GM12878 (cell line): ENCODE measurements around the gene ST7. TPM values are rescaled to one million over a fixed set of nuclear protein-coding genes. Genes with fewer than 3 reads are reported as not detected.

Experiments
- ATAC-seq: fragments of 200-7000 bp; cut with Tn5 transposase; 3 replicates; pipeline ENCODE4 v1.9.1; 2020; ENCODE audit warnings: mild to moderate bottlenecking, moderate library complexity
- BruUV-seq: library from RNA; stranded (reverse); fragments of 400-500 nt; replicated peaks from 2 replicates; lab custom pipeline; 2021; lab: Mats Ljungman, UMichigan
- CTCF ChIA-PET: fragments of 300-600 bp; sonication (Branson Sonifier 250); formaldehyde crosslinking; extraction: SDS; loops from one replicate; lab custom pipeline; 2021; ENCODE audit warnings: inconsistent platforms; lab: Yijun Ruan, JAX
- POLR2A ChIA-PET: fragments of 350-600 bp; formaldehyde crosslinking; extraction: SDS; loops from one replicate; lab custom pipeline; 2021; ENCODE audit warnings: inconsistent platforms; lab: Charles Lee
- RAD21 ChIA-PET: fragments of 300-600 bp; sonication (Branson Sonifier 250); formaldehyde crosslinking; loops from one replicate; lab custom pipeline; 2023; ENCODE audit warnings: antibody characterized with exemption; ENCODE audit not compliant: unreplicated experiment; lab: Charles Lee
- SMC1A ChIA-PET: fragments of 300-600 bp; sonication (Branson Sonifier 250); formaldehyde crosslinking; loops from one replicate; lab custom pipeline; 2023; ENCODE audit not compliant: unreplicated experiment, uncharacterized antibody; lab: Charles Lee
- DNase-seq: peaks from one replicate; pipeline ENCODE4 v3.0.0-alpha.2; 2011; ENCODE audit warnings: low read depth, low spot score
- FAIRE-seq: peaks from 3 replicates; lab custom pipeline; 2011; peaks lifted over from hg19 to GRCh38; lab: Jason Lieb, UNC
- H2AFZ ChIP-seq: 2 replicates; pipeline ENCODE4 v1.6.0; 2011; ENCODE audit warnings: low read depth, low read length, control low read depth; ENCODE audit not compliant: control insufficient read depth
- H3K27ac ChIP-seq: 2 replicates; pipeline ENCODE4 v1.5.1; 2011; ENCODE audit warnings: control low read depth; ENCODE audit not compliant: control insufficient read depth, insufficient read depth
- H3K27me3 ChIP-seq, 2 experiments: replicated peaks in 1 of 2; 2 replicates each; pipeline versions ENCODE4 v1.6.0 to v1.6.1; 2011; ENCODE audit warnings: low read length in 1 of 2; ENCODE audit not compliant: control insufficient read depth in 2 of 2, insufficient read depth in 2 of 2
- H3K36me3 ChIP-seq, 2 experiments: 2 replicates each; pipeline ENCODE4 v1.5.1; 2011; ENCODE audit warnings: low read length in 1 of 2; ENCODE audit not compliant: control insufficient read depth in 2 of 2, insufficient read depth in 2 of 2
- H3K4me1 ChIP-seq: 2 replicates; pipeline ENCODE4 v1.6.1; 2011; ENCODE audit warnings: mild to moderate bottlenecking, low read length, moderate library complexity, mixed read lengths; ENCODE audit not compliant: control insufficient read depth, insufficient read depth
- H3K4me2 ChIP-seq: 2 replicates; pipeline ENCODE4 v1.6.0; 2011; ENCODE audit warnings: control low read depth; ENCODE audit not compliant: control insufficient read depth, insufficient read depth
- H3K4me3 ChIP-seq: fragments of 200-600 bp; sonication (generic); 2 replicates; pipeline ENCODE4 v1.5.1; 2016
- H3K79me2 ChIP-seq: 2 replicates; pipeline ENCODE4 v1.6.0; 2011; ENCODE audit warnings: low read length; ENCODE audit not compliant: control insufficient read depth, insufficient read depth
- H3K9ac ChIP-seq: 2 replicates; pipeline ENCODE4 v1.8.0; 2011; ENCODE audit warnings: low read length, control low read depth, mixed read lengths; ENCODE audit not compliant: control insufficient read depth, insufficient read depth
- H3K9me3 ChIP-seq: replicated peaks from 3 replicates; pipeline ENCODE4 v1.5.1; 2011; ENCODE audit warnings: mild to moderate bottlenecking, low read length; ENCODE audit not compliant: control insufficient read depth, insufficient read depth
- H4K20me1 ChIP-seq: 2 replicates; pipeline ENCODE4 v1.6.0; 2011; ENCODE audit not compliant: control insufficient read depth, insufficient read depth
- CEBPB ChIP-seq, 2 experiments: fragments of 150-350 bp in 1 of 2; IDR thresholded peaks; 2 replicates each; pipeline ENCODE4 v1.6.1; 2012 to 2014; ENCODE audit warnings: low read depth in 2 of 2, low read length in 2 of 2, borderline replicate concordance in 1 of 2, inconsistent platforms in 1 of 2
- EED ChIP-seq: sonication (generic); IDR thresholded peaks from 2 replicates; pipeline ENCODE4 v1.6.1; 2016; ENCODE audit warnings: antibody characterized with exemption, low read depth
- FOXM1 ChIP-seq: IDR thresholded peaks from 2 replicates; pipeline ENCODE4 v1.6.1; 2012; ENCODE audit warnings: low read depth, mild to moderate bottlenecking, inconsistent platforms, low read length, moderate library complexity
- IKZF2 ChIP-seq, 2 experiments: fragments of 450-650 bp; IDR thresholded peaks; 2 replicates each; pipeline ENCODE4 v1.6.1; 2017; ENCODE audit warnings: mild to moderate bottlenecking in 2 of 2, moderate library complexity in 2 of 2
- IRF4 ChIP-seq: IDR thresholded peaks from 2 replicates; pipeline ENCODE4 v1.6.1; 2011; ENCODE audit warnings: low read depth, low read length
- IRF5 ChIP-seq: fragments of 450-650 bp; IDR thresholded peaks from 2 replicates; pipeline ENCODE4 v1.6.1; 2017; ENCODE audit warnings: borderline replicate concordance
- MTA2 ChIP-seq: fragments of 450-650 bp; IDR thresholded peaks from 2 replicates; pipeline ENCODE4 v1.6.1; 2016; ENCODE audit warnings: low read depth, mild to moderate bottlenecking, moderate library complexity
- NKRF ChIP-seq: fragments of 450-650 bp; conservative IDR thresholded peaks from 2 replicates; pipeline ENCODE4 v1.6.1; 2017; ENCODE audit warnings: mild to moderate bottlenecking, moderate library complexity
- PBX3 ChIP-seq: IDR thresholded peaks from 2 replicates; pipeline ENCODE4 v1.6.1; 2011; ENCODE audit warnings: mild to moderate bottlenecking, low read depth, low read length, moderate library complexity; ENCODE audit not compliant: insufficient replicate concordance
- RBBP5 ChIP-seq: fragments of 200-600 bp; sonication (generic); conservative IDR thresholded peaks from 2 replicates; pipeline ENCODE4 v1.6.1; 2016
- RELA ChIP-seq: fragments of 450-650 bp; IDR thresholded peaks from 2 replicates; pipeline ENCODE4 v1.8.0; 2014; ENCODE audit warnings: borderline replicate concordance; ENCODE audit not compliant: partially characterized antibody
- SP1 ChIP-seq: IDR thresholded peaks from one replicate; pipeline ENCODE4 v1.6.1; 2011; ENCODE audit warnings: low read depth, low read length
- WGBS: methylation state at CpG from one replicate; pipeline ENCODE4 v1.1.6; 2016; ENCODE audit warnings: low lambda C conversion rate; ENCODE audit not compliant: insufficient replicate concordance, insufficient coverage; ENCODE audit errors: missing lambda C conversion rate; 5-methylcytosine and 5-hydroxymethylcytosine counted together
- in situ Hi-C: fragments of 300-500 bp; cut with MboI; formaldehyde crosslinking; loops from 9 replicates; pipeline ENCODE4 v1.14.3; 2018; ENCODE audit warnings: mixed read lengths
- intact Hi-C: fragments of 100-400 bp; cut with micrococcal nuclease; formaldehyde crosslinking; loops from one replicate; pipeline ENCODE4 v1.14.2; 2022; ENCODE audit not compliant: unreplicated experiment
- polyA plus RNA-seq, 11 experiments: library from polyadenylated mRNA; depleted of rRNA in 4 of 11; unstranded in 6 of 11; stranded (reverse) in 5 of 11; fragments of >200 nt; fragmentation: Nextera tagmentation in 4 of 11; fragmentation: Illumina TruSeq in 1 of 11; extraction: Ambion mirVana in 4 of 11; extraction: Trizol in 1 of 11; gene quantifications; 1 replicate in 1 of 11; 2 replicates in 10 of 11; pipeline versions ENCODE4 v1.2.1 to v1.2.3, GENCODE V29; 2011 to 2016; ENCODE audit warnings: inconsistent platforms in 2 of 11, missing spikeins in 2 of 11, low read depth in 1 of 11
- total RNA-seq, 4 experiments: library from RNA; depleted of rRNA in 3 of 4; stranded (reverse); fragments of >200 nt in 3 of 4; fragmentation: Illumina TruSeq in 1 of 4; extraction: Trizol in 1 of 4; gene quantifications; 2 replicates each; pipeline versions ENCODE4 v1.2.1 to v1.2.3, GENCODE V29; 2013 to 2021

Gene ST7
- total and polyA plus RNA-seq, 10 of the 15 experiments (the other 5 are each of a cell fraction or from before 2014, with no cell fraction given) = 27.7 to 76.4 (median 53.6) TPM

- intact Hi-C loops = no loop called here
- ATAC-seq (no peak), FAIRE-seq (no peak), DNase-seq (no peak)
- ChIA-PET CTCF (interaction anchor here (0.8 to 16.7 kb wide), 5 partner anchors 11 to 186 kb away, joined by 3 to 827 read pairs (median 49); no protein-coding TSS in a partner anchor), RAD21 (interaction anchor here (1.2 to 16.7 kb wide), 7 partner anchors 9 to 186 kb away, joined by 3 to 379 read pairs (median 7); no protein-coding TSS in a partner anchor), SMC1A (interaction anchor here (0.8 to 15.4 kb wide), 9 partner anchors 10 to 187 kb away, joined by 3 to 527 read pairs (median 5); no protein-coding TSS in a partner anchor), POLR2A (no interaction called here)
- H3K79me2 ChIP-seq = peaks cover 8% of the 10 kb centered on the region
- H3K4me1 ChIP-seq = no peaks in the 10 kb centered on the region; the same call in 1 of the 2 replicates
- BruUV-seq = no TSS peak
- H2AFZ ChIP-seq = no peak overlapping the region
- H3K9ac ChIP-seq = no peak overlapping the region
- no peak overlapping the region for H3K4me3 ChIP-seq
- H3K36me3 ChIP-seq = peaks cover 0 to 5% of the 10 kb centered on the region in 2 experiments; a peak in 2 of 4 replicates
- H3K9me3 ChIP-seq = no peaks in the 10 kb centered on the region
- H3K27ac ChIP-seq = no peak overlapping the region
- H3K4me2 ChIP-seq = no peak overlapping the region
- H3K27me3 ChIP-seq = no peaks in the 10 kb centered on the region
- TF ChIP-seq MTA2 = no peak
- TF ChIP-seq SP1 = no peak
- no peak for TF ChIP-seq IRF4
- no peak for TF ChIP-seq CEBPB (IDR thresholded peaks at IDR 0.05; ENCODE audit: borderline replicate concordance in 1 of 2, low read depth in 2 of 2, low read length in 2 of 2)
- in situ Hi-C loops = loop anchor here (10.0 kb wide), 1 partner anchor 61 kb away; no protein-coding TSS in a partner anchor
- WGBS = 95% methylated on average over 2 of the region's 2 CpGs
- H4K20me1 ChIP-seq = no peaks in the 10 kb centered on the region
Observed at GRCh38 chr7:117116211-117116610, 162.9 kb downstream of the ST7 start.

GRCh38 chr7:117117172-117117571 lies 163.9 kb downstream of the ST7 start:
- CTCF ChIA-PET = interaction anchor here (0.6 to 16.7 kb wide), 6 partner anchors 10 to 568 kb away, joined by 3 to 827 read pairs (median 29); no protein-coding TSS in a partner anchor
- 100% methylated on average over 2 of the region's 2 CpGs for WGBS

More at GRCh38 chr7:117117172-117117571, 163.9 kb downstream of the ST7 start:
- ATAC-seq (no peak), DNase-seq (no peak), FAIRE-seq (no peak)
- TF ChIP-seq RBBP5 (no peak), IRF5 (no peak), NKRF (no peak), IKZF2 (IDR thresholded peaks at IDR 0.05) (no peak), FOXM1 (no peak), RELA (no peak), PBX3 (no peak), EED (no peak)
- Histone ChIP-seq H3K4me3 (no peak overlapping the region), H4K20me1 (no peaks in the 10 kb centered on the region), H3K27me3 (no peaks in the 10 kb centered on the region), H3K79me2 (peaks cover 3% of the 10 kb centered on the region), H3K27ac (no peak overlapping the region), H3K9me3 (no peaks in the 10 kb centered on the region), H2AFZ (no peak overlapping the region), H3K9ac (no peak overlapping the region), H3K4me2 (no peak overlapping the region), H3K4me1 (no peaks in the 10 kb centered on the region; the same call in 1 of the 2 replicates), H3K36me3 (peaks cover 0 to 5% of the 10 kb centered on the region in 2 experiments; a peak in 2 of 4 replicates)
- ChIA-PET SMC1A (interaction anchor here (1.0 to 15.4 kb wide), 8 partner anchors 9 to 188 kb away, joined by 3 to 527 read pairs (median 22); no protein-coding TSS in a partner anchor), RAD21 (interaction anchor here (1.0 to 16.7 kb wide), 7 partner anchors 9 to 187 kb away, joined by 3 to 379 read pairs (median 4); no protein-coding TSS in a partner anchor), POLR2A (no interaction called here)
- in situ Hi-C loops = loop anchor here (10.0 kb wide), 1 partner anchor 62 kb away; no protein-coding TSS in a partner anchor
- intact Hi-C loops = no loop called here
- no TSS peak for BruUV-seq
